Measurements from ENCODE around the gene LPAR2.
A peak's percentile ranks its signal among the peaks of the same experiment; 100 is the strongest.
"Not testable (repeated sequence)": the region's sequence is repeated elsewhere in the genome, so short reads cannot be mapped to it uniquely, and the experiment has no call there.

The LPAR2 gene

GRCh38 chr19:19631346-19631745 is 3.3 kb upstream of the LPAR2 start:
- no peak for DNase-seq (ENCODE audit: low read depth)

GRCh38 chr19:19630426-19630825 is 2.4 kb upstream of the LPAR2 start:
- DNase-seq (ENCODE audit: low read depth), result no peak

GRCh38 chr19:19630062-19630414 is 2.0 kb upstream of the LPAR2 start:
- no peak for DNase-seq (ENCODE audit: low read depth)

GRCh38 chr19:19628501-19629134 is 598 bp upstream of the LPAR2 start:
- peak; percentile 41 for DNase-seq (ENCODE audit: low read depth)

- DNase-seq (ENCODE audit: low read depth), result no peak
Observed at GRCh38 chr19:19626516-19627472, 1.2 kb downstream of the LPAR2 start.

GRCh38 chr19:19624032-19624570 is 3.9 kb downstream of the LPAR2 start:
- DNase-seq (ENCODE audit: low read depth), result no peak

- DNase-seq (ENCODE audit: low read depth), result no peak
Observed at GRCh38 chr19:19623383-19623782, 4.6 kb downstream of the LPAR2 start.

- no peak for DNase-seq (ENCODE audit: low read depth)
Observed at GRCh38 chr19:19619849-19620210, 8.2 kb downstream of the LPAR2 start.

GRCh38 chr19:19619181-19619848 is 8.7 kb downstream of the LPAR2 start:
- DNase-seq (ENCODE audit: low read depth), result no peak

- DNase-seq (ENCODE audit: low read depth), result peak; percentile 98
Observed at GRCh38 chr19:19618219-19619051, 9.6 kb downstream of the LPAR2 start, which contains the start of gene PBX4. PBX4 (minus strand) TSS chr19:19618687; CDS start chr19:19618629, 58 bp downstream.

- DNase-seq (ENCODE audit: low read depth), result no peak
Observed at GRCh38 chr19:19615086-19615485, 12.9 kb downstream of the LPAR2 start.

GRCh38 chr19:19613506-19613905 is 14.5 kb downstream of the LPAR2 start:
- DNase-seq (ENCODE audit: low read depth), result no peak

- DNase-seq (ENCODE audit: low read depth), result no peak
Observed at GRCh38 chr19:19610376-19611202, 17.4 kb downstream of the LPAR2 start.

GRCh38 chr19:19606686-19607085 is 21.3 kb downstream of the LPAR2 start:
- not testable (repeated sequence) for DNase-seq (ENCODE audit: low read depth)

GRCh38 chr19:19606021-19606420 is 22.0 kb downstream of the LPAR2 start:
- no peak for DNase-seq (ENCODE audit: low read depth)

GRCh38 chr19:19602713-19603324 is 25.2 kb downstream of the LPAR2 start:
- no peak for DNase-seq (ENCODE audit: low read depth)

- DNase-seq (ENCODE audit: low read depth), result no peak
Observed at GRCh38 chr19:19602136-19602712, 25.8 kb downstream of the LPAR2 start.

GRCh38 chr19:19600793-19601330 is 27.2 kb downstream of the LPAR2 start:
- no peak for DNase-seq (ENCODE audit: low read depth)

GRCh38 chr19:19598728-19599451 is 29.1 kb downstream of the LPAR2 start:
- DNase-seq (ENCODE audit: low read depth), result peak; percentile 47

Measured in activated T-helper 9 cell treated with anti-CD3 and anti-CD28 coated beads, Interleukin-2, amount 50 U/mL, for 16 hours (primary cell).